Measurements from ENCODE around the gene SEPTIN6. TPM values are rescaled to one million over a fixed set of nuclear protein-coding genes. Genes with fewer than 3 reads are reported as not detected.

Gene SEPTIN6
- total RNA-seq, 1 donor from 2014 or later, result 32.0 TPM

- no peak for DNase-seq (ENCODE audit: low read depth)
- no peaks in the 10 kb centered on the region for H3K27me3 ChIP-seq (ENCODE audit: control insufficient read depth, insufficient read depth, low read length)
- no peak overlapping the region for H3K4me3 ChIP-seq (ENCODE audit: low read depth, low read length)
- no peak for TF ChIP-seq CTCF (IDR thresholded peaks at IDR 0.05; ENCODE audit: insufficient read depth, low read length, poor library complexity, severe bottlenecking)
- H3K36me3 ChIP-seq (ENCODE audit: control insufficient read depth, insufficient read depth, low read length), result no peaks in the 10 kb centered on the region
Measured at GRCh38 chrX:119682019-119682989, 10.7 kb downstream of the SEPTIN6 start.

GRCh38 chrX:119677654-119677981 lies 15.3 kb downstream of the SEPTIN6 start:
- TF ChIP-seq CTCF (IDR thresholded peaks at IDR 0.05; ENCODE audit: insufficient read depth, low read length, poor library complexity, severe bottlenecking), result no peak
- Histone ChIP-seq H3K36me3 (ENCODE audit: control insufficient read depth, insufficient read depth, low read length) (no peaks in the 10 kb centered on the region), H3K27me3 (ENCODE audit: control insufficient read depth, insufficient read depth, low read length) (no peaks in the 10 kb centered on the region), H3K4me3 (ENCODE audit: low read depth, low read length) (no peak overlapping the region)
- no peak for DNase-seq (ENCODE audit: low read depth)

- DNase-seq (ENCODE audit: low read depth), result no peak
- Histone ChIP-seq H3K36me3 (ENCODE audit: control insufficient read depth, insufficient read depth, low read length) (no peaks in the 10 kb centered on the region), H3K4me3 (ENCODE audit: low read depth, low read length) (no peak overlapping the region), H3K27me3 (ENCODE audit: control insufficient read depth, insufficient read depth, low read length) (no peaks in the 10 kb centered on the region)
- TF ChIP-seq CTCF (IDR thresholded peaks at IDR 0.05; ENCODE audit: insufficient read depth, low read length, poor library complexity, severe bottlenecking), result no peak
Measured at GRCh38 chrX:119676949-119677653, 15.9 kb downstream of the SEPTIN6 start.

- no peak overlapping the region for H3K4me3 ChIP-seq (ENCODE audit: low read depth, low read length)
- no peaks in the 10 kb centered on the region for H3K27me3 ChIP-seq (ENCODE audit: control insufficient read depth, insufficient read depth, low read length)
- no peaks in the 10 kb centered on the region for H3K36me3 ChIP-seq (ENCODE audit: control insufficient read depth, insufficient read depth, low read length)
- no peak for DNase-seq (ENCODE audit: low read depth)
- TF ChIP-seq CTCF (IDR thresholded peaks at IDR 0.05; ENCODE audit: insufficient read depth, low read length, poor library complexity, severe bottlenecking), result no peak
Measured at GRCh38 chrX:119673336-119673735, 19.6 kb downstream of the SEPTIN6 start.

- no peaks in the 10 kb centered on the region for H3K36me3 ChIP-seq (ENCODE audit: control insufficient read depth, insufficient read depth, low read length)
- TF ChIP-seq CTCF (IDR thresholded peaks at IDR 0.05; ENCODE audit: insufficient read depth, low read length, poor library complexity, severe bottlenecking), result no peak
- no peaks in the 10 kb centered on the region for H3K27me3 ChIP-seq (ENCODE audit: control insufficient read depth, insufficient read depth, low read length)
- no peak overlapping the region for H3K4me3 ChIP-seq (ENCODE audit: low read depth, low read length)
- no peak for DNase-seq (ENCODE audit: low read depth)
Measured at GRCh38 chrX:119672426-119672825, 20.5 kb downstream of the SEPTIN6 start.

Measured in kidney epithelial cell (primary cell).